HG02884 (cell line): Measurements from ENCODE around the gene SSC5D.
"Not testable (repeated sequence)": the region's sequence is repeated elsewhere in the genome, so short reads cannot be mapped to it uniquely, and the experiment has no call there.

Source experiments
- ATAC-seq: cut with Tn5 transposase; IDR thresholded peaks from one replicate; pipeline ENCODE4 v1.9.1; 2021; ENCODE audit warnings: mild to moderate bottlenecking, moderate library complexity; ENCODE audit not compliant: unreplicated experiment

The SSC5D gene

GRCh38 chr19:55486043-55486970 lies 1.9 kb upstream of the SSC5D start:
- ATAC-seq: no peak

- no peak for ATAC-seq
These were observed 989 bp upstream of the SSC5D start for GRCh38 chr19:55486971-55487923.

- ATAC-seq: no peak
These were observed 912 bp downstream of the SSC5D start for GRCh38 chr19:55488986-55489710.

- no peak for ATAC-seq
These were observed 1.7 kb downstream of the SSC5D start for GRCh38 chr19:55489711-55490477.

GRCh38 chr19:55490478-55491432 lies 2.5 kb downstream of the SSC5D start:
- no peak for ATAC-seq

GRCh38 chr19:55491546-55492360 lies 3.5 kb downstream of the SSC5D start:
- ATAC-seq: no peak

GRCh38 chr19:55492362-55492944 lies 4.2 kb downstream of the SSC5D start:
- ATAC-seq: no peak

- no peak for ATAC-seq
These were observed 4.9 kb downstream of the SSC5D start for GRCh38 chr19:55493052-55493644.

GRCh38 chr19:55493645-55494171 lies 5.5 kb downstream of the SSC5D start:
- ATAC-seq: no peak

- ATAC-seq: no peak
These were observed 6.0 kb downstream of the SSC5D start for GRCh38 chr19:55494172-55494761.

GRCh38 chr19:55495646-55496349 lies 7.6 kb downstream of the SSC5D start:
- no peak for ATAC-seq

- not testable (repeated sequence) for ATAC-seq
These were observed 8.6 kb downstream of the SSC5D start for GRCh38 chr19:55496820-55497219.

- ATAC-seq: no peak
These were observed 9.5 kb downstream of the SSC5D start for GRCh38 chr19:55497763-55498162.

- no peak for ATAC-seq
These were observed 10.1 kb downstream of the SSC5D start for GRCh38 chr19:55498246-55498840.

- no peak for ATAC-seq
These were observed 12.2 kb downstream of the SSC5D start for GRCh38 chr19:55500368-55500952.
